GM19452 (cell line): ENCODE measurements around the gene MYD88.
A peak's percentile ranks its signal among the peaks of the same experiment; 100 is the strongest.

Source experiments
- ATAC-seq: cut with Tn5 transposase; IDR thresholded peaks from one replicate; pipeline ENCODE4 v1.9.1; 2021; ENCODE audit not compliant: unreplicated experiment

Gene MYD88

DNA sequence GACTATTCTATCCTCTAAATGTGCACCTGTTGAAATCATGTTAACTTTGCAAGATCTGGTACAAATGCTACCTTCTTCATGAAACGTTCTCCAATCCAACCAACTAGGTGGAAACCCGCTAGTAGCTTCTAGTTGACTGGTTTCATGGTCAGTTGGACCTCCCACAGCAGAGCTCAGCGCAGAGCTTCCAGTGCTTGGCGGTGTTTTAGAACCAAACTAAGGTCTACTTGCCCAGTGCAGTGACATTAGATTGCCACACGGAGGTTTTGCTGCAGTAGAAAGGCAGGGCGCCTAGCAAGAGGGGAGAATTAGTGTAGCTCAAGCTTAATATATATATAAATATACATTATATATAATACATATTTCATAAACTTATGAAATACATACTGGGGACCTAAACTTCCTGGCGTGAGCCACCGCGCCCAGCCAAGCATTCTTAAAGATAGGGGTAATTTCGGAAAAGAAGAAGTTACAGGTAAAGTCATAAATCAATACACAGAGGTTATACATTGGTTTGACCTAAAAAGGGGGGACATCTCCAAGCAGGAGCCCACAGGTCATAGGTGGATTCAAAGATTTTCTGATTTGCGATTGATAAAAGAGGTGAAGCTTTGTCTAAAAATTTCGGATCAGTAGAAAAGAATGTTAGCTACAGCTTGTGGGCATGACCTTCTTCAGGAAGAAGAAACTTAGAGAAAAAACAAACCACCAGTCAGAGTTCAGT is 24.8 kb downstream of the MYD88 start:
- no peak for ATAC-seq

DNA sequence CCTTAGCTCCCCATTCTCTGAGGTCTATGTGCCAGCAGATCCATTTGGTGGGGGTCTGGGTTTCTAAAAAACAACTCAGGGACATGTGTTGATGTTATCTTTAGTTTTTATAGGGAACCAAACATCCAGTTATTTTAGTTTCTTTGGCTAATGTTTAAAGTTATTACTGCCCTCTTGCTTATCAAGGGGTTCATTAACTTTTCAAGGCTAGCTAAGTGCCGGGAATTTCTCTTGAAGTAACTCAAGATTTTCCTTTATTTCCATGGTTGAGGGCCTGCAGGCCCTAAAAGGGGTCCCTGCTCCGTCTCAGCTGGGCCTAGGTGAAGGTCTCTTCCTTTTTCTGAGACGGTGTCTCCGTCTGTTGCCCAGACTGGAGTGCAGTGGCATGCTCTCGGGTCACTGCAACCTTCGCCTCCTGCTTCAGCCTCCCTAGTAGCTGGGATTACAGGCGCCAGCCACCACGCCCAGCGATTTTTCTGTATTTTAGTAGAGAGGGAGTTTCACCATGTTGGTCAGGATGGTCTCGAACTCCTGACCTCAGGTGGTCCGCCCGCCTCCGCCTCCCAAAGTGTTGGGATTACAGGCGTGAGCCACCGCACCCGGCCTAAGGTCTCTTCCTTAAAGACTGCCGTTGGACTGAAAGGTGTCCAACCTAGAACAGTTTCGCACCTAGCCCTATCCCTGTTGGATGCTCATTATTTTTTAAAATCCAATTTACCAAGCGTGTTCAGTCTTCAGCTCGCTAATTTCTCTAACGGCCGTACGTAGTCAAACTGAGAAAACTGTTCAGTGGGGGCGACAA is 25.6 kb downstream of the MYD88 start:
- no peak for ATAC-seq

DNA sequence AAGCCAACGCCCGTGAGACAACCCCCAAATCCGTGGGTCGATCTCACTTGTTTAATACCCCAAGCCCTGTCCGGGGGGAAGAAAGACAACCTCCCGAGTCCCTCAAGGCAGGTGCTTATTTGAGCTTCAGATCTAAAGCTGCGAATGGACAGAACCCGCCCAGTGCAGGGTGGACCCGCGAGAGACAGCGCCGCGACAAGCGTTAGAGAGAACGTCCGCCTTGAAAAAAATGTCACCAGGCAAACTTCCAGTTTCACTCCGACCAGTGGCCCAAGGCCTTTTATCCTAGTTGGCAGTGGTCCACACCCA is 26.1 kb downstream of the MYD88 start:
- peak; percentile 19 for ATAC-seq

DNA sequence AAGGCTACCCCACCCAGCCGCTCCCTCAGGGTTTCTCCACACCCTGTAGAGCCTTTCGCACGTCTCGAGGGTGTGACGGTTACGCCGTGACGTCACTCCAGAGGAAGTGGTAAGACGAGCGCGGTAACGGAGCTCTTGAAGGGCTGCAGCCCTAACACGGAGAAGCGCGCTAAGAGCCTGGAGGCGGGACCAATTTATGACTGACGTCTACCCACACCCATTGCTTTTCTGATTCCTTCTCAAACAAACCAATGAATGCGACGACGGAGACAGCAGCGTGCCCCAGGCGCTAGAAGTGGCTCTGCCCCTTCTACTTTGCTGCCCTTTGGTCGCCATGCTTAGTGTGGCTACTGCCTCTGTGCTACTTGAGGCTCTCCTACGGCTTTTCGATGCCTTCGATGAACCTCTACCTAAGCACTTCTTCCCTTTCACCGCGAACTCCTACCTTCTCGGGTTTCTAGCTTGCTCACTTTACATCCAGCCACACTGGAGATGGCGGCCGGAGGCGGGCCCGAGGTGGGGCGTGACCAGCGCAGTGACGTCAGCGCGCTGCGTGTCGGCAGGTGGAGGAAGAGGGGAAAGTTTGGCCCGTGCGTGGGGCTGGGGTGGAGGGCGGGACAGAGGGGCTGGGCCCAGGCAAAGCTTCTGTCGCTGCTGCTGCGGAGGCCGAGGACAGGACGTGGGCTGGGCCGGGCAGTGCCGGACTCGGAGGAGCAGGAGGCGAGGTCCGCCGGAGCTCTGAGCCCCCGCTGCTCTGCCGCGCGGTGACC is 26.7 kb downstream of the MYD88 start, which contains the start of gene OXSR1:
Gene OXSR1, plus strand, starts transcription at position 586 of the 770 bp plus-strand sequence. CDS start 340 bp downstream, outside the sequence.
- ATAC-seq: peak; percentile 93

GRCh38 chr3:38165722-38166387 is 27.4 kb downstream of the MYD88 start:
- no peak for ATAC-seq

DNA sequence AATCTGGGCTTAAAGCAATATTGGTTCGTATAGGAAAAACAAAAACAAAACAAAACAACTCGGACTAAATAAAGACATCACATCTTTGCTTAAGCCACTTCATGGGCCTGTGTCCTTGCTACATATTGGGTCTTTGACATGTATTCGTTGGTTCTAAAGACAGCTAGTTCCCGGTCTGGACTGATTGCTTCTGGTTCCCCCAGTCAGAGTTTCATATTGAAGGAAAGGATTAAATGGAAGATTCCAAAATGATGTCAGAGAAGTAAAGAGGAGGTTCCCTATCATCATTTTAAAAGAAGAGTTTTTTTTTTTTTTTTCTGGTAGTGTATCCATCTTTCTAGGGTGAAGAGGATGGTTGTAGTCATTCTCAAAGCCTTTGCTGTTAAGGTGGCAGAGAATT is 29.1 kb downstream of the MYD88 start:
- ATAC-seq: no peak

DNA sequence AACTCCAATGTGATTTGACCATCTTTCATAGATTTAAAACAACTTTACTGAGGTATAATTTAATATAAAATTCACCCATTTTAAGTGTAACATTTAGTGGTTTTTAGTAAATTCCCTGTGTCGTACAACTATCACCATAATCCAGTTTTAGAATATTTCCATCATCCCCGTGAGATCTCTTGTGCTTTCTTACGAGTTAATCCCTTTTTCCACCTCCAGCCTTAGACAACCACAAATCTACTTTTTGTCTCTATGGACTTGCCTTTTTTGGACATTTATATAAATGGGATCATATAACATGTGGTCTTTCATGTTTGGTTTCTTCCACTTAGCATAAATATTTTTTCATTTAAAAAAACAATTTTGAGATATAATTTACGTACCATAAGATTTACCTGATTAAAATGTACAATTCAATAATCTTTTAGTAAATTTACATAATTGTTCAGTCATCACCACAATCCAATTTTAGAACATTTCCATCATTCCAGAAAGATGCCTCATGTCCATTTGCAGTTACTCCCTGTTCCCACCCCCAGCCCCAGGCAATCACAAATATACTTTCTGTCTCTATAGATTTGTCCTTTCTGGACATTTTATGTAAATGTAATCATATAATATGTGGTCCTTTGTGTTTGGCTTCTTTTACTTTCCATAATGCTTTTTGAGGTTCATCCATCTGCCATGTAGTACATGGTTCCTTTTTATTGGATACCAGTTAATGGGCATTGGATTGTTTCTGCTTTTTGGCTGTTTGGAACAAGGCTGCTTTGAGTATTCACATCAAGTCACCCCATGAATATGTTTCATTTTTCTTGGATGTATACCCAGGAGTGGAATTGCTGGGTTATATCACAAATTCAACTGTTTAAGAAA is 29.9 kb downstream of the MYD88 start:
- ATAC-seq: no peak

DNA sequence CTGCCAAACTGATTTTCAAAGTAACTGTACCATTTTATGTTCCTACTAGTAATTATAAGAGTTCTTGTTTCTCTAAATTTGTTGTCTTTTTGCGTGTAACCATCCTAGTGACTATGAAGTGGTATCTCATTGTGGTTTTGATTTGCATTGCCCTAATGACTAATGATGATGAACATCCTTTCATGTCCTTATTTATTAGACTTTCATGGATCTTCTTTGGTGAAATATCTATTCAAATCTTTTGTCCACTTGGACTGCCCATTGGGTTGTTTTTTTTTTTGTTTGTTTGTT is 30.5 kb downstream of the MYD88 start:
- ATAC-seq: no peak

- no peak for ATAC-seq
These were observed 32.3 kb downstream of the MYD88 start for GRCh38 chr3:38170722-38171121.

GRCh38 chr3:38171622-38172021 is 33.2 kb downstream of the MYD88 start:
- no peak for ATAC-seq

DNA sequence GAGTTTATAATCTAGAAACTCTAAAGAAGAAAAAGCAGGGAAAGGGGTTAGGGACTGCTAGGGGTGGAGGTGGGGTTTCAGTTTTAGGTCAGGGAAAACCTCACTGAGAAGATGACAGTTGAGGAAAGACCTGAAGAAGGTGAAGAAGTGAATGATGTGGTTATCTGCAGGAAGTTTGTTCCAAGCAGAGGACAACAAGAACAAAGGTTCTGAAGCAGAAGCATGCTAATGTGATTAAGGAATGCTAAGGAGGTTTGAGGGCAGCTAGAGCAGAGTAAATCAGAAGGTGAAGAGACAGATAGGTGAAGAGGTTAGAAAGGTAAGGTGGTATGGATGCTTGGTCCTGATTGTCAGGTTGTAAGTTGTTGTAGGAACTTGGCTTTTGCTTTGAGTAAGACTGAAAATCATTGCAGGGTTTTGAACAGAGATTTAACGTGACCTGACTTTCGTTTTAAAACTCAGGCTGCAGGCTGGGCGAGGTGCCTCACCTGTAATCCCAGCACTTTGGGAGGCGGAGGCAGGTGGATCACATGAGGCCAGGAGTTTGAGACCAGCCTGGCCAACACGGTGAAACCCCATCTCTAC is 35.5 kb downstream of the MYD88 start:
- ATAC-seq: no peak

GRCh38 chr3:38177181-38177580 is 38.7 kb downstream of the MYD88 start:
- ATAC-seq: no peak

DNA sequence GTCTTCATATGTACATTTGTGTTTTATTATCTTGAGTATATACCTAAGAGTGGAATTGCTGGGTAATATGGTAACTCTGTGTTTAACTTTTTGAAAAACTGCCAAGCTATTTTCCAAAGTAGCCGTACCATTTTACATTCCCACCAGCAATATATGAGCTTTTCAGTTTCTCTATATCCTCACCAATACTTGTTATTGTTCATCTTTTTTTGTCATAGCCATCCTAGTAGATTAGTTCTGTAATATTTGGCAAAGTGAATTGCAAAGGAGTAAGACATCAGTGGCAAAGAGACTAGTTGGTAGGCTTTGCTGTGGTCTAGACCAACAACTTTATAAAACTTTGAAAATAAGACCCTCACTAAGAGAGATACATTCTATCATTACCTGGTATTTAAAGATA is 48.3 kb downstream of the MYD88 start:
- no peak for ATAC-seq

DNA sequence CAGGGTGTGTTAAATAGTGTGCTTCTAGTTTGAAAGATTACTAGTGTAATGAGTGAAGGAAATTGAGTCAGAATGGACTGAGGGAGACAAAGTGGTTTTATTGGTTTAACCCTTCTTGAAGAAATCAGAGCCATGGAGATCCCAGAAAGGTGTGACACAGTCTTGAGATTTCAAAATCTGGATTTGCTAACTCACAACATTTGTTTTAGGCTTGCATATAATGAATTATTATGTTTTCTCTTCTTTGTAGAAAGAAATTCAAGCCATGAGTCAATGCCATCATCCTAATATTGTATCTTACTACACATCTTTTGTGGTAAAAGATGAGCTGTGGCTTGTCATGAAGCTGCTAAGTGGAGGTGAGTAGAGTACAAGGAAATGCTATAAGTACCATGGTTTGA is 52.0 kb downstream of the MYD88 start:
- no peak for ATAC-seq
